GM12878 (cell line): ENCODE data around the gene GALNT17. TPM values are rescaled to one million over a fixed set of nuclear protein-coding genes. Genes with fewer than 3 reads are reported as not detected.

Experiments
- ATAC-seq: fragments of 200-7000 bp; cut with Tn5 transposase; 3 replicates; pipeline ENCODE4 v1.9.1; 2020; ENCODE audit warnings: mild to moderate bottlenecking, moderate library complexity
- BruUV-seq: library from RNA; stranded (reverse); fragments of 400-500 nt; replicated peaks from 2 replicates; lab custom pipeline; 2021; lab: Mats Ljungman, UMichigan
- CTCF ChIA-PET: fragments of 300-600 bp; sonication (Branson Sonifier 250); formaldehyde crosslinking; extraction: SDS; loops from one replicate; lab custom pipeline; 2021; ENCODE audit warnings: inconsistent platforms; lab: Yijun Ruan, JAX
- POLR2A ChIA-PET: fragments of 350-600 bp; formaldehyde crosslinking; extraction: SDS; loops from one replicate; lab custom pipeline; 2021; ENCODE audit warnings: inconsistent platforms; lab: Charles Lee
- RAD21 ChIA-PET: fragments of 300-600 bp; sonication (Branson Sonifier 250); formaldehyde crosslinking; loops from one replicate; lab custom pipeline; 2023; ENCODE audit warnings: antibody characterized with exemption; ENCODE audit not compliant: unreplicated experiment; lab: Charles Lee
- SMC1A ChIA-PET: fragments of 300-600 bp; sonication (Branson Sonifier 250); formaldehyde crosslinking; loops from one replicate; lab custom pipeline; 2023; ENCODE audit not compliant: unreplicated experiment, uncharacterized antibody; lab: Charles Lee
- DNase-seq: peaks from one replicate; pipeline ENCODE4 v3.0.0-alpha.2; 2011; ENCODE audit warnings: low read depth, low spot score
- FAIRE-seq: peaks from 3 replicates; lab custom pipeline; 2011; peaks lifted over from hg19 to GRCh38; lab: Jason Lieb, UNC
- H2AFZ ChIP-seq: 2 replicates; pipeline ENCODE4 v1.6.0; 2011; ENCODE audit warnings: low read depth, low read length, control low read depth; ENCODE audit not compliant: control insufficient read depth
- H3K27ac ChIP-seq: 2 replicates; pipeline ENCODE4 v1.5.1; 2011; ENCODE audit warnings: control low read depth; ENCODE audit not compliant: control insufficient read depth, insufficient read depth
- H3K27me3 ChIP-seq, 2 experiments: replicated peaks in 1 of 2; 2 replicates each; pipeline versions ENCODE4 v1.6.0 to v1.6.1; 2011; ENCODE audit warnings: low read length in 1 of 2; ENCODE audit not compliant: control insufficient read depth in 2 of 2, insufficient read depth in 2 of 2
- H3K36me3 ChIP-seq, 2 experiments: 2 replicates each; pipeline ENCODE4 v1.5.1; 2011; ENCODE audit warnings: low read length in 1 of 2; ENCODE audit not compliant: control insufficient read depth in 2 of 2, insufficient read depth in 2 of 2
- H3K4me1 ChIP-seq: 2 replicates; pipeline ENCODE4 v1.6.1; 2011; ENCODE audit warnings: mild to moderate bottlenecking, low read length, moderate library complexity, mixed read lengths; ENCODE audit not compliant: control insufficient read depth, insufficient read depth
- H3K4me2 ChIP-seq: 2 replicates; pipeline ENCODE4 v1.6.0; 2011; ENCODE audit warnings: control low read depth; ENCODE audit not compliant: control insufficient read depth, insufficient read depth
- H3K4me3 ChIP-seq: fragments of 200-600 bp; sonication (generic); 2 replicates; pipeline ENCODE4 v1.5.1; 2016
- H3K79me2 ChIP-seq: 2 replicates; pipeline ENCODE4 v1.6.0; 2011; ENCODE audit warnings: low read length; ENCODE audit not compliant: control insufficient read depth, insufficient read depth
- H3K9ac ChIP-seq: 2 replicates; pipeline ENCODE4 v1.8.0; 2011; ENCODE audit warnings: low read length, control low read depth, mixed read lengths; ENCODE audit not compliant: control insufficient read depth, insufficient read depth
- H3K9me3 ChIP-seq: replicated peaks from 3 replicates; pipeline ENCODE4 v1.5.1; 2011; ENCODE audit warnings: mild to moderate bottlenecking, low read length; ENCODE audit not compliant: control insufficient read depth, insufficient read depth
- H4K20me1 ChIP-seq: 2 replicates; pipeline ENCODE4 v1.6.0; 2011; ENCODE audit not compliant: control insufficient read depth, insufficient read depth
- CTCF ChIP-seq, 3 experiments: IDR thresholded peaks in 2 of 3; conservative IDR thresholded peaks in 1 of 3; 2 replicates each; pipeline ENCODE4 v1.5.1; 2011; ENCODE audit warnings: low read depth in 3 of 3, low read length in 3 of 3, mild to moderate bottlenecking in 3 of 3, control low read depth in 2 of 3, moderate library complexity in 2 of 3, inconsistent platforms in 1 of 3, mixed read lengths in 1 of 3; ENCODE audit not compliant: control insufficient read depth in 2 of 3, insufficient read depth in 1 of 3; ENCODE audit errors: extremely low read depth in 1 of 3
- GABPA ChIP-seq: IDR thresholded peaks from 2 replicates; pipeline ENCODE4 v1.6.1; 2014; ENCODE audit warnings: antibody characterized with exemption, low read depth, mild to moderate bottlenecking, inconsistent platforms
- LARP7 ChIP-seq: fragments of 450-650 bp; IDR thresholded peaks from 2 replicates; pipeline ENCODE4 v1.6.1; 2017; ENCODE audit warnings: mild to moderate bottlenecking
- NRF1 ChIP-seq: conservative IDR thresholded peaks from 2 replicates; pipeline ENCODE4 v1.6.1; 2011; ENCODE audit warnings: mild to moderate bottlenecking, low read depth, low read length, improper control_type of control experiment
- RAD21 ChIP-seq: IDR thresholded peaks from 2 replicates; pipeline ENCODE4 v1.6.1; 2011; ENCODE audit warnings: mild to moderate bottlenecking, low read depth, low read length, moderate library complexity; ENCODE audit not compliant: insufficient read depth
- RB1 ChIP-seq: fragments of 450-650 bp; formaldehyde crosslinking; IDR thresholded peaks from 2 replicates; pipeline ENCODE4 v1.6.1; 2017; ENCODE audit warnings: mild to moderate bottlenecking, borderline replicate concordance
- RCOR1 ChIP-seq: conservative IDR thresholded peaks from 2 replicates; pipeline ENCODE4 v1.6.1; 2012; ENCODE audit warnings: low read depth, low read length, improper control_type of control experiment
- SMARCA5 ChIP-seq: fragments of 450-650 bp; IDR thresholded peaks from 2 replicates; pipeline ENCODE4 v1.6.1; 2017; ENCODE audit warnings: mild to moderate bottlenecking
- SMC3 ChIP-seq: IDR thresholded peaks from 2 replicates; pipeline ENCODE4 v1.6.1; 2011; ENCODE audit warnings: low read length, improper control_type of control experiment, borderline replicate concordance
- YY1 ChIP-seq: IDR thresholded peaks from 2 replicates; pipeline ENCODE4 v1.6.1; 2011; ENCODE audit warnings: low read depth, mild to moderate bottlenecking, low read length
- WGBS: methylation state at CpG from one replicate; pipeline ENCODE4 v1.1.6; 2016; ENCODE audit warnings: low lambda C conversion rate; ENCODE audit not compliant: insufficient replicate concordance, insufficient coverage; ENCODE audit errors: missing lambda C conversion rate; 5-methylcytosine and 5-hydroxymethylcytosine counted together
- in situ Hi-C: fragments of 300-500 bp; cut with MboI; formaldehyde crosslinking; loops from 9 replicates; pipeline ENCODE4 v1.14.3; 2018; ENCODE audit warnings: mixed read lengths
- intact Hi-C: fragments of 100-400 bp; cut with micrococcal nuclease; formaldehyde crosslinking; loops from one replicate; pipeline ENCODE4 v1.14.2; 2022; ENCODE audit not compliant: unreplicated experiment
- polyA plus RNA-seq, 11 experiments: library from polyadenylated mRNA; depleted of rRNA in 4 of 11; unstranded in 6 of 11; stranded (reverse) in 5 of 11; fragments of >200 nt; fragmentation: Nextera tagmentation in 4 of 11; fragmentation: Illumina TruSeq in 1 of 11; extraction: Ambion mirVana in 4 of 11; extraction: Trizol in 1 of 11; gene quantifications; 1 replicate in 1 of 11; 2 replicates in 10 of 11; pipeline versions ENCODE4 v1.2.1 to v1.2.3, GENCODE V29; 2011 to 2016; ENCODE audit warnings: inconsistent platforms in 2 of 11, missing spikeins in 2 of 11, low read depth in 1 of 11
- total RNA-seq, 4 experiments: library from RNA; depleted of rRNA in 3 of 4; stranded (reverse); fragments of >200 nt in 3 of 4; fragmentation: Illumina TruSeq in 1 of 4; extraction: Trizol in 1 of 4; gene quantifications; 2 replicates each; pipeline versions ENCODE4 v1.2.1 to v1.2.3, GENCODE V29; 2013 to 2021
- TF ChIP-seq, protein P1 (sequence below): IDR thresholded peaks from 2 replicates; pipeline ENCODE4 v1.6.1; 2011; ENCODE audit warnings: low read depth, low read length, improper control_type of control experiment, borderline replicate concordance
- TF ChIP-seq, protein P2 (sequence below): IDR thresholded peaks from 2 replicates; pipeline ENCODE4 v1.6.1; 2012; ENCODE audit warnings: mild to moderate bottlenecking, low read depth, low read length

The GALNT17 gene
- total and polyA plus RNA-seq, 10 of the 15 experiments (the other 5 are each of a cell fraction or from before 2014, with no cell fraction given): 0.12 to 0.15 TPM; not detected in 8

DNA sequence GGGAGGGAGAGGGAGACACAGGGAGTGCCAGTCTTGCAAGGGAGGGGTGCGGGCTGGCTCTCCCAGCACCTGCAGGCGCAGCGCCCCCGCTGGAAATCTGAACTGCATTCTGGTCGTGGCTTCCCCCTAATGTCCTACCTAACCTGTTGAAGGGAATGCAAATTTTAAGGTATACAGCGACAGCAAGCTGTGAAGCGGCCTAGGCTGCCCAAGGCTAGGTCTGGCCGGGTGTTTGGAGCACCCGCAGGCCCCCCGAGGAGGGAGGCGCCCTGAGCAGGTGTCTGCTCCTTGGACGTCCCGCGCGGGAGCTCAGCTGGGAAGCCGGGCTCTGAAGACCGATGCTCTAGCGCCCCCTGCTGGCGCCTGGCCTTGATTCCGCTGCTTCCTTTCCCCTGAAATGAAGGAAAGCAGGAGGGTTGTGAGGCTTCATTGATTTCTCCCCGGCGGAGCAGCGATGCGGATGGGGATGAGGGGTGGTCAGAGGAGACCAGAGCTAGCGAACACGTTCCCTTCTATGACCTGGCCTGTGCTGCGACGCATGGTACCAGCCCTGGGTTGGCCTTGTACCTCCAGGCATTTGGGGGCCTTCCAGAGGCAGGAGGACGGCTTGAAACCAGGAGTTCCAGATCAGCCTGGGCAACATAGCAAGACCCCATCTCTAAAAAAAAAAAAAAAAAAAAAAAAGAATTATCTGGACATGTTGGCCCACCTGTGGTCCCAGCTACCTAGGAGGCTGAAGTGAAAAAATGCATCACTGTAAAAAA is 601.3 kb downstream of the GALNT17 start:
- intact Hi-C loops: loop anchor here (1.0 to 10.0 kb wide), 3 partner anchors 876 to 1018 kb away; no protein-coding TSS in a partner anchor
- TF ChIP-seq RCOR1 (no peak), SMC3 (peak; percentile 85), YY1 (0 out of 2 replicates have a peak, but pooled peaks have one; percentile 30), LARP7 (0 out of 2 replicates have a peak, but pooled peaks have one; percentile 17), RB1 (peak; percentile 73; the same call in 1 of the 2 replicates), SMARCA5 (peak; percentile 59; the same call in 1 of the 2 replicates), NRF1 (no peak), RAD21 (peak; percentile 81), CTCF (IDR thresholded peaks at IDR 0.05 in 2 of 3, conservative IDR thresholded peaks at IDR 0.05 in 1 of 3; ENCODE audit: control insufficient read depth in 2 of 3, extremely low read depth in 1 of 3, insufficient read depth in 1 of 3, low read depth in 3 of 3, low read length in 3 of 3) (peak; percentile 75 to 90 (median 84)), GABPA (no peak)
- TF ChIP-seq, protein P1, sequence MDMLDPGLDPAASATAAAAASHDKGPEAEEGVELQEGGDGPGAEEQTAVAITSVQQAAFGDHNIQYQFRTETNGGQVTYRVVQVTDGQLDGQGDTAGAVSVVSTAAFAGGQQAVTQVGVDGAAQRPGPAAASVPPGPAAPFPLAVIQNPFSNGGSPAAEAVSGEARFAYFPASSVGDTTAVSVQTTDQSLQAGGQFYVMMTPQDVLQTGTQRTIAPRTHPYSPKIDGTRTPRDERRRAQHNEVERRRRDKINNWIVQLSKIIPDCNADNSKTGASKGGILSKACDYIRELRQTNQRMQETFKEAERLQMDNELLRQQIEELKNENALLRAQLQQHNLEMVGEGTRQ: no peak
- TF ChIP-seq, protein P2, sequence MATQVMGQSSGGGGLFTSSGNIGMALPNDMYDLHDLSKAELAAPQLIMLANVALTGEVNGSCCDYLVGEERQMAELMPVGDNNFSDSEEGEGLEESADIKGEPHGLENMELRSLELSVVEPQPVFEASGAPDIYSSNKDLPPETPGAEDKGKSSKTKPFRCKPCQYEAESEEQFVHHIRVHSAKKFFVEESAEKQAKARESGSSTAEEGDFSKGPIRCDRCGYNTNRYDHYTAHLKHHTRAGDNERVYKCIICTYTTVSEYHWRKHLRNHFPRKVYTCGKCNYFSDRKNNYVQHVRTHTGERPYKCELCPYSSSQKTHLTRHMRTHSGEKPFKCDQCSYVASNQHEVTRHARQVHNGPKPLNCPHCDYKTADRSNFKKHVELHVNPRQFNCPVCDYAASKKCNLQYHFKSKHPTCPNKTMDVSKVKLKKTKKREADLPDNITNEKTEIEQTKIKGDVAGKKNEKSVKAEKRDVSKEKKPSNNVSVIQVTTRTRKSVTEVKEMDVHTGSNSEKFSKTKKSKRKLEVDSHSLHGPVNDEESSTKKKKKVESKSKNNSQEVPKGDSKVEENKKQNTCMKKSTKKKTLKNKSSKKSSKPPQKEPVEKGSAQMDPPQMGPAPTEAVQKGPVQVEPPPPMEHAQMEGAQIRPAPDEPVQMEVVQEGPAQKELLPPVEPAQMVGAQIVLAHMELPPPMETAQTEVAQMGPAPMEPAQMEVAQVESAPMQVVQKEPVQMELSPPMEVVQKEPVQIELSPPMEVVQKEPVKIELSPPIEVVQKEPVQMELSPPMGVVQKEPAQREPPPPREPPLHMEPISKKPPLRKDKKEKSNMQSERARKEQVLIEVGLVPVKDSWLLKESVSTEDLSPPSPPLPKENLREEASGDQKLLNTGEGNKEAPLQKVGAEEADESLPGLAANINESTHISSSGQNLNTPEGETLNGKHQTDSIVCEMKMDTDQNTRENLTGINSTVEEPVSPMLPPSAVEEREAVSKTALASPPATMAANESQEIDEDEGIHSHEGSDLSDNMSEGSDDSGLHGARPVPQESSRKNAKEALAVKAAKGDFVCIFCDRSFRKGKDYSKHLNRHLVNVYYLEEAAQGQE: no peak
- no peak overlapping the region for H3K27ac ChIP-seq
- H3K4me1 ChIP-seq: no peaks in the 10 kb centered on the region
- DNase-seq: no peak
- no peaks in the 10 kb centered on the region for H3K9me3 ChIP-seq
- no peaks in the 10 kb centered on the region for H3K36me3 ChIP-seq
- H3K27me3 ChIP-seq: no peaks in the 10 kb centered on the region
- H3K4me2 ChIP-seq: no peak overlapping the region
- ChIA-PET CTCF (interaction anchor here (0.8 to 5.7 kb wide), 6 partner anchors 34 to 953 kb away, joined by 3 to 61 read pairs (median 4); no protein-coding TSS in a partner anchor), SMC1A (interaction anchor here (1.0 to 4.5 kb wide), 4 partner anchors 872 to 904 kb away, joined by 3 to 21 read pairs (median 4); no protein-coding TSS in a partner anchor), POLR2A (interaction anchor here (0.7 kb wide), 1 partner anchor 887 kb away, joined by 3 read pairs; no protein-coding TSS in a partner anchor), RAD21 (interaction anchor here (1.3 to 2.1 kb wide), 3 partner anchors 876 to 905 kb away, joined by 4 to 22 read pairs (median 10); no protein-coding TSS in a partner anchor)
- no peak for FAIRE-seq
- H3K79me2 ChIP-seq: no peaks in the 10 kb centered on the region
- 12% methylated on average over 28 of the region's 29 CpGs for WGBS
- no peak overlapping the region for H3K9ac ChIP-seq
- H2AFZ ChIP-seq: no peak overlapping the region
- peak; percentile 78 for ATAC-seq
- H3K4me3 ChIP-seq: no peak overlapping the region
- no TSS peak for BruUV-seq
- in situ Hi-C loops: loop anchor here (25.0 kb wide), 1 partner anchor 1054 kb away; no protein-coding TSS in a partner anchor
- no peaks in the 10 kb centered on the region for H4K20me1 ChIP-seq
